DMS 273 treated with DMSO at 0.1 percent for 48 hours (cell line): ENCODE measurements around the gene KLHL30.
"Not testable (repeated sequence)": the region's sequence is repeated elsewhere in the genome, so short reads cannot be mapped to it uniquely, and the experiment has no call there.

Experiments
- DNase-seq: peaks from one replicate; lab custom pipeline; 2025; lab: John Stamatoyannopoulos, UW

Gene KLHL30

DNA sequence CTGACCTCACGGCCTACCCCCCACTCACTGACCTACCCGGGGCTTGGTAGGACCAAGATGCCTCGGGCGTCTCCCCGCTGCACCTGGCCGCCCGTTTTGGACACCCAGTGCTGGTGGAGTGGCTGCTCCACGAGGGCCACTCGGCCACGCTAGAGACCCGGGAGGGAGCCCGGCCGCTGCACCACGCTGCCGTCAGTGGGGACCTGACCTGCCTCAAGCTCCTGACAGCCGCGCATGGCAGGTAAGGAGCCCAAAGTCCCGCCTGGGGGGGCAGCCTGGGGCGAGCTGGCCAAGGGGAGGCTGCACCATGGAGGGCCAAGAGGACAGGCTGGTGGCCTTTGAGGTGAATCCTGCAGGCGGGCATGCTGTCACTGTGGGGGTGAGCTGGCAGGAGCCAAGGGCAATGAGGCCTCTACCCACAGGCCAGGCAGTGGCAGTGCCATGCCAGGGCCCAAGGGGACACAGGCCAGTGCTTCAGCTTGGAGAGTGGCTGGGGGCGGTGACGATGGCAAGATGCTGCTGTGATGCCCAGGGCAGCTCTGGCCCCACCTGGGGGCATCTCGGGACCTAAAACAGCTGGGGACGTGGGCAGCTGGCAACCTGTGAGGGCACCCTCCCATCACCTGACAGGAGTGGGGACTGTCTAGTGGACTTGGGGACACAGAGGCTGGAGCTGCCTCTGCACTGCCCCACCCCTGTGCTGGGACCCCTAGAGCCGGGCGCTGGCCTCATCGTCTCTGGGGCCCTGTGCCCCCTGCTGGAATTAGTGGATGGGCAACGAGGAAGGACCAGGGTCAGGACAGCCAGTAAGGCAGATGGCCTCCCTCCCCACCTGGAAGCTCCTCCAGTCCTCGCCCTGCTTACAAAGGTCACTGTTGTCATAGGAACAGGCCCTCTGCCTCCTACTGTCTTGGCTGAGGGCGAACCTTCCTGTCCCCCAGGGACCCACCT, 36.3 kb upstream of the KLHL30 start:
- DNase-seq: no peak

DNA sequence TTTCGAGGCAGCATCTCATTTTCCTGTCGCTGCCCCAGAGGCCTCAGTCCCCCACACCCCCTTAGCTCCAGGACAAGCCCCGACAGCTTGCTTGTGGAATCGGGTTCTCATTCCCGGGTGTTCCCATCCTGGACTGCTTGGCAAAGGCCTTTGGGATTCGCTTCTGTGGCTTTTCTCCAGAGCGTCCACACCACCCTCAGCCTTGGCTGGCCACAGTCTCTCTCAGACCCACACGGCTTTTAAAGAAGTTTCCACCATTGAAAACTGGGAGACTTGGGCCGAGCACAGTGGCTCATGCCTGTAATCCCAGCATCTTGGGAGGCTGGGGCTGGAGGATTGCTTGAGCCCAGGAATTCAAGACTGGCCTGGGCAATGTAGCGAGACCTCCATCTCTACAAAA, 35.6 kb upstream of the KLHL30 start:
- DNase-seq: no peak

DNA sequence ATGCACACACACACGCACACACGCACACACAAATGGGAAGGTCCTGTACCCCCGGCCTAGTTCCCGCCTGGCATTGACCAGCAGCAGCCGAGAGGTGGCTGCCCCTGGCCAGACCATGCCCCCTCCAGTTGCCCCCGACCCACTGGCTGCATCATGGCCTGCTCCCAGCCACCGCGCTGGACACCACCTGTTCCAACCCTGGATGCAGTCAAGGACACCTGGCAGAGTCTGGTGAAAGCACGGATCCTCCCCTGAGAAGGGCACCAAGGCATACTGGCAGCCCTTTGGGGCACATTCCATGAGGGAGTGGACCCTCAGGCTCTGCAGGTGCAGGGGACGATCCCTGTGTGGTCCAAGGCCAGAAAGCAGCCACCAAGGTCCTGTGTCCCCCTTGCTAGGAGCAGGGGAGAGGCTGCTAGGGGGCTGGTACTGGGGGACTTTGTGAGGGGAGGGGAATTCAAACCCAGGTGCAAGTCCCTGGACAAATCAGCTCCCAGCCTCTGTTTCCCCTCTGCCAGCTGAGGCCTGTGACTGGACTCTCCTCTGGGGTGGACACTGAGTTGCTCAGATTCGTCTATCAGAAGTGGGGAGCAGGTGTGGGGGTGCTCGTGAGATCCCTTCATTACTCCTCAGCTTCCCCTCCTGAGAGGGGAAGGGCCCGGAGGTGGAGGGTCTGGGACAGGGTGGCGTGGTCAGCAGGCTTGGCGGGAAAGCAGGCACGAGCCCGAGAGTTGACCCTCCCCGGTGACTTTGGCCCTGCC, 34.8 kb upstream of the KLHL30 start:
- no peak for DNase-seq

DNA sequence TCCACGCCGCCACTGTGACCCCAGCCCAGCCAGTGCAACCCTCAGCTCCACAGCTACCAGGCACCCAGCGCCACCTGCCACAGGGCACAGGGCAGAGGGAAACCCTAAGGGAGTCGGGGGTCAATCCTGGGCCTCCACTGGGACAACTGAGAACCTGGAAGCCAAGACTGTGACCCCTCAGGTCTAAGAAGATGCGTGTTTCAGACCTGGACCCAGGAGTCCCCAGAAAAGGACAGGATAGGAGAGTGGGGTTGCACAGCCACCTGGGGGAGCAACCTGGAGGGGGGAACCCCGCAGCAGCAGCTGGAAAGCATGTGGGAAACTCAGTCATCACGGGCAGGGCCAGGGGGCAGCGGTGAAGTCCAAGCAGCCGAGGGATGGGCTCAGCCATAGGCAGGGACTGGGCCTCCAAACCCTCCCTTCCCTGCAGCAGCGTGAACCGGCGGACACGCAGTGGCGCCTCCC, 34.2 kb upstream of the KLHL30 start:
- DNase-seq: no peak

DNA sequence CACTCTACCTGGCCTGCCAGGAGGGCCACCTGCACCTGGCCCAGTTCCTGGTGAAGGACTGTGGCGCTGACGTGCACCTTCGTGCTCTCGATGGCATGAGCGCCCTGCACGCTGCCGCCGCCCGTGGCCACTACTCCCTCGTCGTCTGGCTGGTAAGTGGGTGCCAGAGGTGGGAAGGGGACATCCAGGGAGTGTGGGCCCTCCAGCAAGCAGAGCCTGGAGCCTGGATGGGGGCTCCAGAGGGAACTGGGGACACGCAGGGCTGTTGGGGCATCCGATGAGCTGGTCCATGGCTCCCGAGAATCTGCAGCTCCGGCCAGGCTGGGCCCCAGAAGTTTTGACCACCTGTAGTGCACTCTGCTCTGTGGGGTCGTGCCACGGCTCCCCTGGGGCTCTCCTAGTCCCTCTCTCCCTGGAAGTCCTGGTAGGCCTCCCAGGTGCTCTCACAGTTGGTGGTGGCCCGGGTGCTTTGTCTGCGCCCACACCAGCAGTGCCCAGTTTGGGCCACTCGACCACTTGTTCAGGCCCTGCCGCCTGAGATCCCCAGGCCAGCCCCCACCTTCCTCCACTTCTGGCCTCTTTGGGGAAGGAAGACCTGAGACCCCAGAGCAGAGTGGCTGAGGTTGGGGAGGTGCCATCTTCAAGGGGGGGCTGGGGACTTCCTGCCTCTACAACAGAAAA, 33.6 kb upstream of the KLHL30 start:
- no peak for DNase-seq

DNA sequence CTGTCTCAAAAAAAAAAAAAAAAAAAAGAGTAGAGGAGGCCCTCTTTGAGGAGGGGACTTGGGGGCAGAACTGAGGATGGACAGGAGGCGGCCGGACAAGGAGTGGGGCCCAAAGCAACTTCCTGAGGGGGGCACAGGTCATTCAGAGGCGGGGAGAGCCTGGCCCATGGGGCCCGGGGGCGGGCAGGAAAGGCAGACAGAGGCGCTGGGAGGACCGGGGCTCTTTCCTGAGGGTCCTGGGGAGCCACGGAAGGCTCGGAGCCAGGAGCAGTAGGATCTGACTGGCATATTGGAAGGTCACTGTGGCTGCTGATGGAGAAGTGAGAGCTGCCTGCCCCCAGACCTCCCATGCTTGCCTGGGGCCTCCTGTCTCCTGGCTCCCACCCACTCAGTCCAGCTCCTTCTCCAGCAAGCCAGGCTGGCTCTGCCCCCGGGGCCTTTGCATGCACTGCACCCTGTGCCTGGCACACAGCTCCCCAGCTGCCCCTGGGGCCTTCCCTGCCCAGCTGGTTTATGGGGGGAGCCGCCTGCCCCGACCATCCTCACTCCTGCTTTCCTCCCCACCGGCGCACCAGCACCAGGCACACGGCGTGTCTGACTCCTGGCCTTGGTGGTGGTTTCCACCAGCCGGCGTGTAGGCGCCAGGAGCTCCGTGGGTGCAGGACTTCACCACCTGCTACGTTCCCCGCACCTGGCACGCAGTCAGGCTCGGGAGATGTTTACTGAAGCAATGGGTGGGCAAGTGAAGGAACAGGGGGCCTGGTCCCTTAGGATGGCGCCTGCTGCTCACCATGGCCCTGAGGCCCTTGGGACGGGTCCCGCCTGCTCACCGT, 32.7 kb upstream of the KLHL30 start:
- DNase-seq: no peak

DNA sequence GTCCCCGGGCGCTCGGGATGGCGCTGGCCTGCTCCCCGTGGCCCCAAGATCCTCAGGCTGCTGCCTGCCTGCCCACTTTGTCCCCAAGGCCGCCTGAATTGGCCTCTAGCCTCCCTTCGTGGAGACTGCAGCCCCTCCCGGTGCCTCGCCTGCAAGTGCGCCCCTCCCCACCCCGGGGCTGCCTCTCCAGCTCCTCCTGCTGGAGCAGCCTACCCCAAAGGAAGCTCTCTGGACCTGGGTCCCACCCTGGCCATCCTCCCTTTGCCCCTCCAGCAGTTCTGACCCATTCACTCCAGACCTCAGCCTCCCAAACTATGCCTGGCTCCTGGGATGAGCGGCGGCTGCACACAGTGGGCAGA, 32.1 kb upstream of the KLHL30 start:
- no peak for DNase-seq

DNA sequence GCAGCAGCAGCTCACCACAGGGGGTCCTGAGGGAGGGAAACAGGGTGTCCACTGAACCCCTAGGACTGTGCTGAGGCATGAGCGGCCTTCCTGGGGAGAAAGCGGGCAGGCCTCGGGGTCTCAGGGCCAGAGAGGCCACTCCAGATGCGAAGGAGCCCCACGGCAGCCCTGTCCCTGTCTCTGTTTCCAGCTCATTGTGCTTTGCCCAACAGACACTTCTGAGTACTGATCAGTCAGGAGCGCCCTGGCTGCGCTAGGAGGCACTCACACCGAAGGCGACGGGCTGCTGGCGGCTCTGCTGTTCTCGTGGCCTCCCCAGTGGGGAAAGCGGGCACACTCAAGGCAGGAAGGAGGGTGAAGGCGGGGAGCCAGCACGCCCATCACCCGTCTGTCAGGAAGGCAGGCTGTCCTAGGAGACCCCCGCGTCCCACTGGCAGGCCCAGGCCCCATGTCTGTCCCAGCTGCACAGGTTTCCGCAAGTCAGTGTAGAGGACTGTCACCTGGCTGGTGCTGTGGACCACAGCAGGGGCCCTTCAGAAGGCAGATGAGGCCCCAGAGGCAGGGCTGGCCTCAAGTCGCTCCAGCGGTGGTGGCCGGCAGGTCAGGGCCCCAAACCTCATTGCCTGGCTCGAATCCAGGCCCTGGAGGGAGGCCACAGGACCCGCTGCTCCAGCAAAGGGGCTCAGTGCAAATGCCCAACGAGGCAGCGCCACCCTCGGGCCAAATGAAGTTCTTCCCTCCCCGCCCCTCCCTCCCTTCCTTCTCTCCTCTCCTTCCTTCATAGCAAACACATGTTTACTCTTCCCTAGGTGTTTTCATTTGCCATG, 31.6 kb upstream of the KLHL30 start:
- no peak for DNase-seq

DNA sequence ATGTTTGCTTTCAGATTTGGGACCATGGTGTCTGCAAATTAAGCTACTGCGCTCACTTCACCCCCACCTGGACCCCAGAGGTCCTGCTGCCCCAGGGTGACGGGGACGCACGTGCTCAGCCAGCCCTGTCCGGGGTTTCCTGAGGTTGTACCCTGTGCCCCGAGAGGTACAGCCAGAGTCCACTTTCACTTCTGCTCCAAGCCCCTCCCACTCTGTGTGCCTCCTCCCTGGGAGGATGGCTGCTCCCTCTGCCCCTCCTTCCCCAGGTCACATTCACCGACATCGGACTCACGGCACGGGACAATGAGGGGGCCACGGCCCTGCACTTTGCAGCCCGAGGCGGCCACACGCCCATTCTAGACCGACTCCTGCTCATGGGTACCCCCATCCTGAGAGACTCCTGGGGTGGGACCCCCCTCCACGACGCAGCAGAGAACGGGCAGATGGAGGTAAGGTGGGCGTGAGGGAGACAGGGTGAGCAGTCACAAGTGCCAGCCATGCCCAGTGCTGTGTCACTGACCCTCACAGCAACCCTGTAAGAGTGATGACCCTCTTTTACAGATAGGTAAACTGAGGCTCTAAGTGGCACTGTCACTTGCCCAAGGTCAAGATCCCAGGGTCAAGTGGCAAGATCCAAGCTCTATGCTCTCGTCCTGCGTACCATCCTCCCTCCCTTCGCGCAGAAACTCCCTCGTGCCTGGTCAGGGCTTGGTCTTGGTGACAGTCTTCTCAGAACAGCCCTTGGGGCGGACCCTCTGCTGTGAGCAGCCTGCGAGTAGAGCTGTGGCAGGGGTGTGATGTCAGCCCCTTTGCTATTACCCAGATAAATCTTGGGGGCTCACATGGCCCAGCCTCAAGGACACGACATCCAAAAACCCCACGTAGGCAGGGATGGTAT, 30.7 kb upstream of the KLHL30 start:
- DNase-seq: no peak

DNA sequence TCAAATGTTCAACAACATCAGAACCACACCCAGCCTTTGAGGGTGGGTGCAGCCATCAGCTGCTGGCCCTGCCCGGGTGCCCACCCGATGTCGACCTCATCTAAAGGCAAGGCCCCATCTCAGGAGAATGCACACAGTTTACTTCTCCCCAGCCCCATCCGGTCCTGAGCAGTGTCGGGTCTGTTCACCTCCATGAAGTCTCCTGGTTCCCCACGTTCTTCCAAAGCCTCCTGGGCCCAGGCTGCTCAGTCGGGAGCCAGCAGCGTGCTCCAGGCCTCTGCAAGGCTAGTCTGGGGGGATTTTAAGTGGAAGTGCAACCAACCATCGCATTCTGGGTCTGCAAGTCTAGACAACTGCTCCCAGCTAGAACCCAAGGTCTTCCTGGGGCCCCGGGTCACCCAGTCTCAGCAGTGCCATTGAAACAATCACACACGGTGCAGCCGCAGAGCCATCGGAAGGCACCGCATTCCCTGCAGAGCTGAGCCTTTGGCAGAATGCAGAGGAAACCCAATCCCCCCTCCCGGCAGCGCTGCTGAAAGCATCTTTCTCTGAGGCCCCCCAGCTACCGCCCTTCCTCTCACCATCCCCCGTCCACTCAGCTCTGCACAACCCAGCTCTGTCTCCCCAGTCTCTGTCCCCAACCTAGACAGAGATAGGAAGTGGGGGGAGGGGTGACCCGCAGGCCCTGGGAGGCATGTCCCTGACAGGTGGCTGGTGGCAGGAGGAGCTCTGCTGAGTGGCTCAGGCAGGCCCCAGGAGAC, 29.9 kb upstream of the KLHL30 start:
- no peak for DNase-seq

DNA sequence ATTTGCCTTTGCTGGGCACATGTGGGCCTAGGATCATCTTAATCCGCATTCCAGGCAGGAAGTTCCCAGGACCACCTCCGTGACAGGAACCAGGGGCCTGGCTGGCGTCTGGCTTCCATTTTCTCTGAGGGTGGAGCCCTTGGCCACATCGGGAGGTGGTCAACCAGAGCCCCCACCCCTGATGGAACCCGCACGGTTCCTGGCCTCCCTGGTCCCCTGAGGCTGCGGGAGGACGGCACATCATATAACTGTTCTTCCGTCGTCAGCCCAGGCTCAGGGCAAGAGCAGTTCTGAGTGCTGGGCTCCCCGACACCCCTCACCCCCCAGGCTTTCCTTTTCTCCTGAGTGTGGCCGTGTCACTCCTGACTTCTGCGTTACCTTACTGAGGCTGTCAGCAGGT, 24.9 kb upstream of the KLHL30 start:
- no peak for DNase-seq

DNA sequence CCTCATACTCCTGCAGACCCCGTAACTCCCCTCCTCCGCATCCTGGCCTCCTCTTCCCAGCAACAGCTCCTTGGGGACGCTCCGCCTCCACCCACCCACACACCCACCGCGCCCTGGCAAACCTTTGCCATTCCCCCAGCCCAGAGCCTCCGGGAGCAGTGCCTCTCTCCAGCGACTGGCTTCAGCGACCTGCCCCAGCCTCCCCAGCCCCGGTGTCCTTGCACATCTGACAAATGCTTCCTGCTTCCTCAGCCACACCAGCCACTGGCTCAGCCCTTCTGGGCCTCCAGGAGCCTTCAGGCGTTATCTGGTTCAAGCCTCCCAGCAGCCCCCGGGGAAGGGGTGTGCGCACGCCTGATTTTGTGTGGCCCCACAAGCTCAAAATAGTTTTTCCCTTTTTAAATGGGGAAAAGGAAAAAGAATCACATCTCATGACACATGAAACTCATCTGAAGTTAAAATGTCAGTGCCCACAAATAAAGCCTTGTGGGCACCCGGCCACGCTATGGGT, 24.1 kb upstream of the KLHL30 start:
- no peak for DNase-seq

DNA sequence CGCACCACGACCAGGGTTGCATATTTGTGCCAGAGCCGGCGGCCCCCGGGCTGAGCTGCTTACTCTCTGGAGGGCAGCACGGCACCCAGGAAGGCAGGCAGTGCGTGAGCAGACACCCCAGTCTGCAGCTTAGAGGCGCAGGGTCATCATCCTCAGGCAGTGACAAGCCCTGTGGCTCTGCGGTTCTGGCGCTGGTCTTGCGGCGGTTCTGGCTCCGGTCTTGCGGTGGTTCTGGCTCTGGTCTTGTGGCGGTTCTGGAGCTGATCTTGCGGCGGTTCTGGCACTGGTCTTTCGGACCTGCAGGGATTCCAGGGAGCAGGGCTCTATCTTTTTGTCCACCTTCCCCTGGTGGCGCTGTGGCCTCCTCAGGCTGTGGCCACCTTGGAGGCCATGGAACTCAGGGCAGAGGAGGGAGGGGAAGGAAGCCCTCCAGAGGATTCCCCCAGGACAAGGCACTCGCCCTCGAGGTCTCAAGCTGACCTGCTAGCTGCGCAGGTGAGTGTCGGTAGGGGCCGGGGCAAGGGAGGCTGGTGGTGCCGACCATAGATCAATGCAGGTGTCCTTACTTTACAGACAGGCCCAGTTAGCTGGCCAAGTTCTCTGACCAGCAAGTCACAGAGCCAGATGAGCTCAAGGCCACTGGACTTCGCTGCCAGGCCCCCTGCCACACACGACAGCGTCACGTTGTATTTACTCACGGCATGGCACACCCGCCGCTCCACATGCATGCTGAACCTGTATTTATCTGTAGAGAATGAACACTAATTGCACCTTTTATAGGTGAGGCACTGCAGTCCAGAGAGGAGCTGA, 23.4 kb upstream of the KLHL30 start:
- no peak for DNase-seq

DNA sequence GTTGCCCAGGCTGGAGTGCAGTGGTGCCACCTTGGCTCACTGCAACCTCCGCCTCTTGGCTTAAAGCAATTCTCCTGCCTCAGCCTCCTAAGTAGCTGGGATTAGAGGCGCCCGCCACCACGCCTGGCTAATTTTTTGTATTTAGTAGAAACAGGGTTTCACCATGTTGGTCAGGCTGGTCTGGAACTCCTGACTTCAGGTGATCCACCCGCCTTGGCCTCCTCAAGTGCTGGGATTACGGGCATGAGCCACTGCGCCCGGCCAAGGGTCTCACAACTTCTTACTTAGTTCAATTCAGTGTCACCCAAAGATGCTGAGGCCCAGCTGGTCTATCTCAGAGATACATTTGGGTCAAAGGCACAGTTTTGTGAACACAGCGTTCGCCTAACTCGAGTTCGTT, 22.8 kb upstream of the KLHL30 start:
- not testable (repeated sequence) for DNase-seq

DNA sequence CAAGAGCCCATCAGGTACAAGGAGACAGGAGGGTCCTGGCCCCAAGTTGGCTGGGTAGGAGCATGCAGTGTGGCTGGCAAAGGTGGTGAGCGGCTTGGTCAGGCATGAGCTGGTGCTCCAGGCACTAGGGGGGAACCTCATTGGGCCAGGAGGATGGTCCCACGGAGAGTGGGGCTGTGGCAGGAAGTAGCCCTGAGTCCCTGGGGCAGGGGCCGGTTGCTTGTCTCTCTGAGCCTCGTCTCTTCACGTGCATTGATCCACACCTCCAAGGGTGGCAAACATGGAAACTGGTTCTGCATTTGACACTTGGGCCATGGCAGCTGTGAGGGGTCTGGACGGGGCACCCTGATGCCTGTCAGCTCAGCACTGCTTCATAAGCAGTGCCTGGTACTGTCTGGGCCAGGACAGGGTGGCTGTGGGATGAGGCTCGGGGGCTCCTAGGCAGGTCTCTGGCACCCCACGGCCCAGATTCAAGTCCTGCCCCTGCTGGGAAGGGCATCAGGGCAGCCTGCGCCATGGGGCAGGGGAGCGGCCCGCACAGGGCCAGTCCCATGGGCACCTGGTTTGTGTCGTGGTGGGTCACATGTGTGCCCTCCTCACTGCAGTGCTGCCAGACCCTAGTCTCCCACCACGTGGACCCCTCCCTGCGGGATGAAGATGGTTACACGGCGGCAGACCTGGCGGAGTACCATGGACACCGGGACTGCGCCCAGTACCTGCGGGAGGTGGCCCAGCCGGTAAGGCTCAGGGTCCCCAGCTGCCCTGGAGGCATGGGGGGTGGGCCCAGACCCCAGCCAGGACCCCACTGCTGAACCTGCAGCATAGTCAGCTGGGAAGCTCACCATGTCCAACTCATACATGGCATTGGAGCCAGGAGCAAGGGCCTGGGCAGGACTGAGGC, 21.9 kb upstream of the KLHL30 start:
- DNase-seq: no peak

DNA sequence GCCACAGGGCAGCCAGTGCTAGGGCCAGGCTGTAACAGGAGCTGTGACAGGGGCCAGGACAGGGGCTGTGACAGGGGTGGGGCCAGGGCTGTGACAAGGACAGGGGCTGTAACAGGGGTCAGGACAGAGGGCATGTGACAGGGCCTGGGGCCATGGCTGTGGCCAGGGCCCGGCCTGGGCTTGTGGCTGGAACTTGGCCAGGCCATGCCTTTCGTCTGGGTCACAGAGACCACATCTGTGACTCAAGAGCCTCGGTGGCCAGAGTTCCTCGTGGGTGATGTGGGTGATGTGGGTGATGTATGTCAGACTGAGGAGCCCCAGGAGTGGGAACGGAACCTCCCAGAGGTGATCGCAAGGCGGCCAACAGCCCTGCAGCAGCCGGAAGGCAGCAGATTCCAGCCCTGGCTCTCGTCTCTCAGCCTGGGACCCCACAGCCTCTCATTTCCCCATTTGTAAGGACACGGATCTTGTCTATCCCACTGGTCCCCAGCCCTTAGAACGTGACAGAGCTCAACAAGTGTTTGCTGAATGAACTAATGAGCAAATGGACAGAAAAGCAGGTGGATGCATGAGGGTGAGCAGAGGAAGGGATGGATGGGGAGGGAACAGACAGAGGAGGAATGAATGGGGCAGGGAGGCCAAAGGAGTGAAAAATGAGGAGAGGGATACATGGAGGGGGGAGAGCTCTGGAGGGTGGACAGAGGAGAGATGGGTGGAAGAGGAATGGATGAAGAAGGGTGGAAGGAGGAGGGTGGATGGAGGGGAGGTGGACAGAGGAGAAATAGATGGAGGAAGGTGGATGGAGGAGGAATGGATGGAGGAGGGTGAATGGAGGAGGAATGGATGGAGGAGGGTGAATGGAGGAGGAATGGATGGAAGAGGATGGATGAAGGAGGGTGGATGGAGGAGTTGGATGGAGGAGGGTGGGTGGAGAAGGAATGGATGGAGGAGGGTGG, 21.0 kb upstream of the KLHL30 start:
- DNase-seq: no peak
